Measurements from ENCODE around the gene PKD1.
A peak's percentile ranks its signal among the peaks of the same experiment; 100 is the strongest.

PKD1 gene

GRCh38 chr16:2074071-2074470 is 61.6 kb downstream of the PKD1 start:
- DNase-seq (ENCODE audit: low read depth) = no peak

DNA sequence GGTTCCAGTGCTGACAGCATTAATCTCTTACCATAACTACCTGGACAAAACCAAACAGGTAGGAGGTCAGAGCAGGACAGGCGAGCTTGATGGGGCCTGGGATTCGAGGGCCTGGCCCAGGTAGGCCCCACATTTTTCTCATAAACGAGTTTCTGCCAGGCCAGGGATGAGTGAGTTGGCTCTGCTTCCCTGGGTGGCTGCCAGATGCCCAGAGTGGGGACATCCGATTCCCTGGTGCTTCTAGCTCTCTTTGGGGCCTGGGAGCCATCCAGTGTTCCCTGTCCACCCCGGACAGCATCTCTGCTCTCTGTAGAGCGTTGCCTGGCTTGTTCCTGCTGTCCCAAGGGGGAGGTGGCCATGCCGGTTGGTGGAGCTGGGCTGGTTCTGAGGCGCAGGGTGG is 62.8 kb downstream of the PKD1 start:
- no peak for DNase-seq (ENCODE audit: low read depth)

GRCh38 chr16:2071454-2072202 is 64.1 kb downstream of the PKD1 start:
- DNase-seq (ENCODE audit: low read depth) = no peak

DNA sequence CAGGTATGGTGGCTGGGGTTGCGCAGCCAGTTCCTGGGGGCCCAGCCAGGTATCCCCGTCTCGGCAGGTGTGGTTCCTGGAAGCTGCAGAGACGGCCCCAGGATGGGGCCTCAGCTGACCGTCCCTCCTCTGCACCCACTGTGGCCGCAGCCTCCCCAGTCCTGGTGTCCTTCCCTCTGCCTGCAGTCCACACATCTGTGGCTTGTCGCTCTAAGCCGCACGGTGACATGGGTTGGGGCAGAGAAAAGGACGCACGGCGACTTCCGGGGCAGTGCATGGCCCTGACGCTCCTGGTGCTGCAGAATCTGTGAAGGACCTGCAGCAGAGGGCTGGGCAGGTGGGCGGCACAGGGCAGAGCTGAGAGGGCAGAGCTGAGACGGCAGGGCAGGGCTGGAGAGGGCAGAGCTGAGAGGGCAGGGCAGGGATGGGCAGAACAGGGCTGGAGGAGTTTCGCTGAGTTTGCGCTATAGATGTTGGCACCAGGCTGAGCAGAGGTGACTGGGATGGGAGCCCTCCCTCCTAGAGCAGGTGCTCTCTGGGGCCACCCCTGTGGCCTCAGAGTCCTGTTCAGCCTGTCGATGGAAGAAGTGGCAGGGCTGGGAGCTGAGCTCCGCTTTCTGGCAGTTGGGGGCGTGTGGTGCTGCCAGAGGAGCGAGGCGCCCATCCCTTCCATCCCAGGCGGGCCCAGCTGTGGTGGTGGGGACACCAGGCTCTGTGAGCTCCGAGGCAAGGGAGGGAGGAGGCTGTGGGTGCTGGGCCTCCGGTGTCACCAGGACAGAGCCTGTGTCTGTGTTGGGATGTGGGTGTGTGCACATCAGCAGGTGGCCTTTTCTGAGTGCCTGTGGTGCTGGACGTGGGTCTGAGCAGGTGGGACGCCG is 64.9 kb downstream of the PKD1 start:
- DNase-seq (ENCODE audit: low read depth) = no peak

DNA sequence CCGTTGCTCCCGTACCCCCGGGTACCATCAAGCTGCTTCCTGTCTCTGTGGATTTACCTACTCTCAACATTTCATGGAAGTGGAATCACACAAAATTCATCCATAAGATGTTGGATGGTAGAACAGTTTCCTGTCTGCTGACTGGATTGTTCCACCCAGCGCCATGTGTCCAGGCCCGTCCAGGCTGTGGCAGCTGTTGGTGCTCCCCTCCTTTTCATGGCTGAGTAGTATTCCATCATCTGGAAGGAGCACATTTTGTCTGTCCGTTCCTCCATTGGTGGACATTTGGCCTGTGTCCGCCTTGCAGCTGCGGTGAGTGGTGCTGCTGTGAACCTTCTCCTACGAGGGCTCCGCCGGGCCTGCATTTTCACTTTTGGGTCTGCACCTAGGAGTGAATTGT is 69.6 kb downstream of the PKD1 start:
- no peak for DNase-seq (ENCODE audit: low read depth)

GRCh38 chr16:2064368-2064945 is 71.2 kb downstream of the PKD1 start:
- DNase-seq (ENCODE audit: low read depth) = no peak

DNA sequence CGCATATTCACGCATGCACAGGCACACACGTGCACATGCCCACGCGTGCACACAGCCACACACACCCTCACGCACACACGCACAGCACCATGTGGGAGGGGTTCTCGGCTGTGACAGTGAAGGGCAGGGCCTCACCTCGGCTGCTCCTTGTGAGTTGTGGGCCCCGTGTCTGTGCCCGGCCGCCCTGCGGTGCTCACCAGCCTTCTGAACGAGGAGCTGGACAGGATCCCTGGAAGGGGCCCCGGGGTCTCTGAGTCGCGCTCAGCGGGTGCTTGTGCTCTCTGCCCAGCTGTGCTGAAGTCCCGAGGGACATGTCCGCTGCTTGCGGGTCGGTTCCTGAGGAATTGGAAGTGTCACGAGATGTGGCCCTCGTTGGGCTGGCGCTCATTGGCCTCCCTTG is 71.8 kb downstream of the PKD1 start:
- DNase-seq (ENCODE audit: low read depth) = no peak

- no peak for DNase-seq (ENCODE audit: low read depth)
Measured at GRCh38 chr16:2062801-2063200, 72.9 kb downstream of the PKD1 start.

GRCh38 chr16:2061526-2061925 is 74.2 kb downstream of the PKD1 start:
- DNase-seq (ENCODE audit: low read depth) = no peak

GRCh38 chr16:2061023-2061422 is 74.7 kb downstream of the PKD1 start:
- DNase-seq (ENCODE audit: low read depth) = no peak

DNA sequence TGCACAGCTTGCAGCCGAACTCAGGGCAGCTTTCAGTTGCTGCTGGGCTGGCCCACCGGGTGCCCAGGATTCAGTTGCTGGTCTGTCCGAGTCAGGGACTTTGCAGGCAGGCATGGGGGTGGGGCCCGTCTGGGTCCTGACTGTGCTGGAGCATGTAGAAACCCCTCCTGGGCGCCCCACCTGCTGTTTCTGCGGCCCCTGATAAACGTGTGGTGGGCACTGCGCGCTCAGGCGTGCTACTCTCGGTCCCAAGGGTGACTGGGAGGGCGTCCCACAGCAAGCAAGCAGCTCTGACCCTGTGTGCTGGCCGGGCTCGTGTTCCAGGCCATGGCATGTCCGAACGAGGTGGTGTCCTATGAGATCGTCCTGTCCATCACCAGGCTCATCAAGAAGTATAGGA is 75.4 kb downstream of the PKD1 start:
- DNase-seq (ENCODE audit: low read depth) = no peak

- no peak for DNase-seq (ENCODE audit: low read depth)
Measured at GRCh38 chr16:2058872-2059271, 76.8 kb downstream of the PKD1 start.

DNA sequence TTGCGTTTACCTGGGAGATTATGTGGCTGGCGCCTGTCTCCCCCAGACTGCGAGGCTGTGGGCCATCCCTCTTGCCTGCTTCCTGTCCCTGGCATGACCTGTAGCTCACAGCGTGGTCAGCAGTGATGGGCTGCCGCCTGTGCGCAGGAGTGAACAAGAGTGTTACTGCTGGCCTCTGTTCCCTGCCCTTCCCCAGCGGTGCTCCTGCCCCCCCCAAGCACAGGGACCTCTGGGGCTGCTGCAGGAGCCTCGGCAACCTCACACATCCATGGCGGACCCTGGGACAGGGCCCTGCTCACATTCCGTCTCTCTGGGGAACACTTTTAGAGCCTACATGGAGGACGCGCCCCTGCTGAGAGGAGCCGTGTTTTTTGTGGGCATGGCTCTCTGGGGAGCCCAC is 77.3 kb downstream of the PKD1 start:
- no peak for DNase-seq (ENCODE audit: low read depth)

- no peak for DNase-seq (ENCODE audit: low read depth)
Measured at GRCh38 chr16:2057438-2057837, 78.3 kb downstream of the PKD1 start.

DNA sequence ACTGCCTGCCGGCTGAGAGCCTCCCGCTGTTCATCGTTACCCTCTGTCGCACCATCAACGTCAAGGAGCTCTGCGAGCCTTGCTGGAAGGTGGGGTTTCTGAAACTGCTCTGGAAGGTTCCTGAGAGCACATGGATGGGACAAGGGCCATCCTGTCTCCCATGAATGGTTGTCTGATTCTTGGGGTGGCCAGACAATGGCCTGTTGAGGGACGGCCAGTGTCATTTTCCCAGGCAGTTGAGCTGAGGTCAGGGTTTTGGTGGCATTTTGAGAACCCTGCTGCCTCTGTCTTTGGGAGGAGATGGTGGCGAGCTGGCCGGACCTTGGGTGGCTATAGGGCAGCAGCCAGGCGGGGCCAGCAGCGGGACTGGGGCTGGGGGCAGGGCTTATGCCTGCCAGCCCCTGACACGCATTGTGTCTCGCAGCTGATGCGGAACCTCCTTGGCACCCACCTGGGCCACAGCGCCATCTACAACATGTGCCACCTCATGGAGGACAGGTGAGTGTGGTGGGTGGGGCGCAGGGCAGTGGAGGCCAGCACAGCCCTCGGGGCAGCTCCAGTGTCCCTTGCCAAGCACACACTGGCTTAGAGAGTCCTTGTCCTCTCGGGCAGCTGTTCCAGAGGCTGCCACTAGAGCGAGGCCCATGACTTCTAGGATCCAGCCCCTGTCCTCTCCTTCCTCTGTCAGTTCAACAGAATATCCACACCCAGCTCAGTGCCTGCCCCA is 78.9 kb downstream of the PKD1 start:
- DNase-seq (ENCODE audit: low read depth) = no peak

DNA sequence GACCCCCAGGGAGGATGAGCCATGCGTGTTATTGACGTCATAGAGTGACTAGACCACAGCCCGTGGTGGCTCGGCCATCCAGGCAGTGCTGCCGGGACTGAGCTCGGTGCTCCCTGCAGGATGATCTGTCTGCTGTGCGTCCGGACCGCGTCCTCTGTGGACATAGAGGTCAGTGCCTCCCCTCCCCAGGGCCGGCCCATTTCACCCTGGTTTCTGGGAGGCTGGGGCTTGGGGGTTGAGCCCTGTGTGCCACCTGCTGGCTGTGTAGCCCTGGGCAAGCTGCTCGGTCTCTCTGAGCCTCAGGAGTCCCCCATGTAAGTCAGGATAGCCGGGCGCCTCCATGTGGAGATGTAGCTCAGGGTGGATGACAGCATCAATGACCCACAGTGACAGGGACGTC is 79.6 kb downstream of the PKD1 start:
- no peak for DNase-seq (ENCODE audit: low read depth)

- DNase-seq (ENCODE audit: low read depth) = no peak
Measured at GRCh38 chr16:2054543-2055245, 81.0 kb downstream of the PKD1 start.

GRCh38 chr16:2053897-2054296 is 81.8 kb downstream of the PKD1 start:
- DNase-seq (ENCODE audit: low read depth) = no peak

DNA sequence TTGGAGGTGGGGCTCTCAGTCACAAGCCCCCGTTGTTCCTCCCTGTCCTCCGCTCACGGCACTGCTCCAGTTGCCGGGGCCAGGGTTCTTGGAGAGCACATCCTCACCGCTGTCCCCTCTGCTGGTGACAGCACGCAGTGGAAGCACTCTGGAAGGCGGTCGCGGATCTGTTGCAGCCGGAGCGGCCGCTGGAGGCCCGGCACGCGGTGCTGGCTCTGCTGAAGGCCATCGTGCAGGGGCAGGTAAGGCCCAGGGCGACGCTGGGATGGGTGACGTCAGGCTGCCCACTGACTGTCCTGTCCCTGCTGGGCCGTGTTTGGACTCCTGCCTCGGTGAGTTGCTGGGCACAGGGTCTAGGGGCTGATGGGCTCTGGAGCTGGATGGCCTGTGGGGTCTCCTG is 82.5 kb downstream of the PKD1 start:
- no peak for DNase-seq (ENCODE audit: low read depth)

GRCh38 chr16:2048116-2048543 is 87.6 kb downstream of the PKD1 start:
- DNase-seq (ENCODE audit: low read depth) = no peak

GRCh38 chr16:2047330-2048115 is 88.2 kb downstream of the PKD1 start, which contains the start of the genes NTHL1 and TSC2:
TSS of gene NTHL1 (minus strand) at chr16:2047834. CDS start at chr16:2047823, 11 bp downstream.
TSS of gene TSC2 (plus strand) at chr16:2047985. CDS start at chr16:2048616, 631 bp downstream.
- DNase-seq (ENCODE audit: low read depth) = peak; percentile 88
